ENCODE measurements around the gene OPCML.

The OPCML gene

GRCh38 chr11:133123796-133124195, 408.5 kb downstream of the OPCML start:
- H3K4me3 ChIP-seq (ENCODE audit: low read length) = no peak overlapping the region
- DNase-seq (ENCODE audit: low read depth) = no peak
- TF ChIP-seq CTCF (conservative IDR thresholded peaks at IDR 0.05; ENCODE audit: low read length) = no peak

DNA sequence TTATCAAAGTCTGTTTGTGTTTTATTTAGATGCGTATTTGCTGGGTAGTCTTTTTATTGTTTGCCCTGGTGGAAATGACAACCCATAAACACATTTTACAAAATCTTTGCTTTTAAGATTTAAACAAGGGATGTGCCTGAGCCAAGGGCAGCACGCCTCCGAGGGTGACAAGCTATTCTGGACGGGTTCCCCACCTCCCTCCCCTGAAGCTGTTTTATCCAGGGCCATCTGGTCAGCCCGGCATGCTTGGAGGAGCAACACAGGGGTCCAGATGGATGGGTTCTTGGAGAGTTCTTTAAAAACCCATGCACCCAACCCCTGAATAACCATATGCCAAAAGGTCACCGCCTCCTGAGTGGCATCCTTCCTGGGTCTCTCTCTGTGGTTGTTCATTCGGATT, 408.9 kb downstream of the OPCML start:
- no peak overlapping the region for H3K4me3 ChIP-seq (ENCODE audit: low read length)
- DNase-seq (ENCODE audit: low read depth) = no peak
- TF ChIP-seq CTCF (conservative IDR thresholded peaks at IDR 0.05; ENCODE audit: low read length) = no peak

- H3K4me3 ChIP-seq (ENCODE audit: low read length) = no peak overlapping the region
- TF ChIP-seq CTCF (conservative IDR thresholded peaks at IDR 0.05; ENCODE audit: low read length) = no peak
- DNase-seq (ENCODE audit: low read depth) = no peak
Measured at GRCh38 chr11:133122256-133122655, 410.0 kb downstream of the OPCML start.

- TF ChIP-seq CTCF (conservative IDR thresholded peaks at IDR 0.05; ENCODE audit: low read length) = no peak
- DNase-seq (ENCODE audit: low read depth) = no peak
- no peak overlapping the region for H3K4me3 ChIP-seq (ENCODE audit: low read length)
Measured at GRCh38 chr11:133118563-133119268, 413.6 kb downstream of the OPCML start.

DNA sequence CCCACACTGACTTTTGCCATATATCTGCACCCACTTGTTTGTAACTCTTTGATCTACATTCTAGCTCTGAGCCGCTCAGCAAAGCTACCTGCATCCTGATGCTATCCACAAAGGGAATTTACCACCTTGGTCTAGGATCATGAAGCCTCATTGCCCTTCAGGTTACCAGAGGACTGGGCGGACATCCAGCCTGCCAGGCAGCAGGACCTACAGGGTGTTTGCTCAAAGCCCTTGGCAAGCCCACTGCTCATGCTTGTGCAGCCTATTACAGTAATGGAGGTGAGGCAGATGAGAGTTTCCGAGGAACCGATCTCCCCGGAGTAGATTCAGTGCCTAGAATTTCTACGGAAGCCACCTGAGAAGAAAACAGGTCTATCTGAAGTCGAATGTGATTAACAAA, 417.2 kb downstream of the OPCML start:
- H3K4me3 ChIP-seq (ENCODE audit: low read length) = no peak overlapping the region
- no peak for DNase-seq (ENCODE audit: low read depth)
- no peak for TF ChIP-seq CTCF (conservative IDR thresholded peaks at IDR 0.05; ENCODE audit: low read length)

DNA sequence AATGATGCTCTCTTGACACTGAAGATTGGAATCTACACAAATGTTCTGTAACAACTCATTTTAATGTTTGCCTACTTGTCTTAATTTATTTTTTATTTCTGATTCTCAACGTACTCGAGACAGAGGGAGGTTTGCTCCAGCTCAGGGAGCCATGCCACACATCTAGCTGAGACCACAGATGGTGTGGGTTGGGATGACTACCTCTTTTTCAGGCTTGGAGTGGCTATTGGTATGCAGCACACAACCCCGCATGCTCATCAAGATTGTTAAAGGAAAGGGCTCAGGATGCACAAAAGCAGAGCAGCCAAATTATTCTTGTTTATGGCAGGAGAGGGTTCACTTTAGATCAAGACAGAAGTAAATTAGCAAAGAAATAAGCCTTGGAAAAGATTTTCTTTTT, 424.5 kb downstream of the OPCML start:
- H3K4me3 ChIP-seq (ENCODE audit: low read length) = no peak overlapping the region
- no peak for TF ChIP-seq CTCF (conservative IDR thresholded peaks at IDR 0.05; ENCODE audit: low read length)
- DNase-seq (ENCODE audit: low read depth) = no peak

- DNase-seq (ENCODE audit: low read depth) = no peak
- no peak overlapping the region for H3K4me3 ChIP-seq (ENCODE audit: low read length)
- TF ChIP-seq CTCF (conservative IDR thresholded peaks at IDR 0.05; ENCODE audit: low read length) = no peak
Measured at GRCh38 chr11:133107136-133107535, 425.2 kb downstream of the OPCML start.

Data from AG10803 (cell line).